GM18867 (cell line): ENCODE data around the gene RSPO4.
A peak's percentile ranks its signal among the peaks of the same experiment; 100 is the strongest.
"Not testable (repeated sequence)": the region's sequence is repeated elsewhere in the genome, so short reads cannot be mapped to it uniquely, and the experiment has no call there.

Experiments
- ATAC-seq: cut with Tn5 transposase; IDR thresholded peaks from one replicate; pipeline ENCODE4 v1.9.1; 2021; ENCODE audit warnings: mild to moderate bottlenecking, moderate library complexity; ENCODE audit not compliant: unreplicated experiment

The RSPO4 gene

DNA sequence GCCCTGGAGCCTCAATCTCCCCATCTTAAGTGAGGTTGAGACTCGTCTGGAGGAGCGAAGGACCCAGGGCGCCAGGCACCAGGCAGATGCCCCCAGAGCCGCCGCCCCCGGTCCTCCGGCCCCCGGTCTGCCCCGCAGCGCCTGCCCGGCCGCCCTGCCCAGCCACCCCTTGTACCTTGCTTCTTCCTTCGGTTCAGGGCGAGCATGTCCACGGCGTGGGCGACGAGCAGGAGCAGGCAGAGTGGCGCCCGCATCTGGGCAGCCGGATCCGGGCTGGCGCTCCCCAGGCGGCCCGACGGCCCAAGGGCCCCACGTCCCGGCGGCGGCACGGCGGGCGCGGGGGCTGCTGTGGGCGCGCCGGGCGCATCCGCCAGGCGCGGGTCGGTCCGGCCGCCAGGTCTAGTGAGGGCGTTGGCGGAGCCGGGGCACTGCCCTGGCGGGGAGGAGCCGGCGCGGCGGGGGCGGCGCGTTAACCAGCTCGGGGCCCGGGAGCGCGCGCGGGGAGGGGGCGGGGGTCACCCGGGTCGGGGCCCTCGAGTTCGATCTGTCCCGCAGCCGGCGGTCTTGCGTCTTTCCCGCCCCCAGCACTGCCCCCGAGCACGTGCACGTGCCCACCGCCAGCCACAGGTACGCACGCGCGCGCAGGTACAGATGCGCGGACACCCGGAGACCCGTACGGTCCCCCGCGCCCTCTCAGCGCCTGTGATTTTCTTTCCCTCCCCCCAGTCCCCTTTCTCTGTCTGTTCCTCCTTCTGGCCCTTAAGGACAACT lies at the start of gene RSPO4:
Gene RSPO4, minus strand, starts transcription at position 401 of the 771 bp plus-strand sequence. Its CDS starts 147 bp downstream, at position 254.
- no peak for ATAC-seq

DNA sequence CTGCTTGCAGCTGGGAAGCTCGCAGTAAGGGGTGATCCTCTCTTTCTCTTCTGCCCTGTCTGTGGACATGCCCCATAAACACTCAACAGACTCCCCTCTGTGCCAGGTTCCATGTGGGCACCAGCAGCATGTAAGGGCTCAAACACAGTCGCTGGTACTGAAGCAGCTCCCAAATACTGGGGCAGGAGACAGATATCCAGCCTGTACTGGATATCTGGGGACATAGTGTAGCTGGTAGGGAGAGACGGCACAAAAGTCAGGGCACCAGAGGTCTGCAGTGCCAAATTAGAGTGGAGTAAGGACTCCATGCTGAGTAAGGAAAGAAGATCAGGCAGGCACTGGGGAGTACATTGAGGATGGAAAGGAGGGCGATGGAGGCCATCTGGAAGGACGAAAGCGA lies 48.3 kb upstream of the RSPO4 start:
- ATAC-seq = no peak

DNA sequence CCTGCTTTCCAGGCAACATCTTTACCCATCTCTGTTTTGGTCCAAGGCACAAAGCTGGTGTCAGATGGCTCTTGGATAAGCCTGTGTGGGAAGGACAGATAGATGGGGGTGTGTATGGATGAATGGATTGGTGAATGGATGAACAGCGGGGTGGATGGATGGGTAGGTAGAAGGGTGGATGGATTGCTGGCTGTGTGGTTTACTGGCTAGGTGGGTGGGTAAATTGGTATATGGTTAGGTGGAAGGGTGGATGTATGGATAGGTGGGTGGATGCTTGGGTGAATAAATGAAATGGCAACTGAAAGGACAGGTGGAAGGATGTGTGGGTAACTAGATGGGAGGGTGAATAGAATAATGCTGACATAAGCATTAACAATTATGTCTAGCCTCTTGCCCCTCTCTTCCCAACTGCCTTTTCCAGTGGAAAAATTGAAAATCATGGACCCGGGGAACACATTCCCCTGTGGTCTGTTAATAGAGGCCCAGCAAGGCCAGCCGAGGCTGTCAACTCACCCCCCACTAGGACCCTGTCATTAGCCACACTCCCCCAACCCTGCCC lies 43.8 kb upstream of the RSPO4 start:
- ATAC-seq = no peak

DNA sequence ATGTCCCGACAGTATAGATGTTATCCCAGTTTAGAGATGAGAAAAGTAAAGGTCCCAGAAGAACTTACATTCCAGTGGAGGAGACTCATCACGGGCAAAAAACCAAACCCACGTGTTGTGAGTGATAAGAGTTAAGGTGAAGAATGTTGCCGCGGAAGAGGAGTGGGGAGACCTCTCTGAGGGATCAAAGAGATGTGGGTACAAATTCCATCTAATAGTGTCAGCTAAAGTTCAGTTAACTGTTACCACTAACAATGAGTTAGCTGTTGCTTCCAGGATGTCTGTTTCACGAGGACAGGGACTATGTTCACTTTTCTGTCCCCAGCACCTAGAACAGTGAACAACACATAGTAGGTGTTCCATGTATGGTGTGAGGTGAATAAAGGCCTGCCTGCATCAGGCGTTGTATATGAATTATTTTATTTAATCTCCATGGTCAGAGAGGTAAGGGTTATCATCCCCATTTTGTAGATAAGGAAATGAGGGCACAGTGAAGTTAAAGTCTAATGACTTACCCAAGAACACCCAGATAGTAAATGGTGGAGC lies 39.8 kb upstream of the RSPO4 start:
- no peak for ATAC-seq

DNA sequence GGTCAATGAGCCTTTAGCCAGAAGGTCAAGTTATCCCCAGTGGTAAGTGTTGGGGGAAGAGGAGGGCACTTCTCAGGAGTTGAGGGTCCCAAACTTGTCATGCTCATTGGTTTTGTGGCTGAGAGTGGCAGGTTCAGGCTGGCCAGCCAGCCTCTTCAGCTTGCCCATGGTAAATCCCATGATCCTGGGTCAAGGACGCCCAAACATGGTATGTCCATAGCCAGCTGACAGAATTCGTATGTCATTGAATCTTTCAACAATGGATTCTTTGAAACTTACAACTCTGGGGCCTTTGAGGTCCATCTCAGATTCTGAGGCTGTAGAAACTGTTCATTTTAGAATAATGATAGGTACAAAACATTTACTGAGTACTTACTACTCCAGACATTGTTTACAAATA lies 36.1 kb upstream of the RSPO4 start:
- no peak for ATAC-seq

DNA sequence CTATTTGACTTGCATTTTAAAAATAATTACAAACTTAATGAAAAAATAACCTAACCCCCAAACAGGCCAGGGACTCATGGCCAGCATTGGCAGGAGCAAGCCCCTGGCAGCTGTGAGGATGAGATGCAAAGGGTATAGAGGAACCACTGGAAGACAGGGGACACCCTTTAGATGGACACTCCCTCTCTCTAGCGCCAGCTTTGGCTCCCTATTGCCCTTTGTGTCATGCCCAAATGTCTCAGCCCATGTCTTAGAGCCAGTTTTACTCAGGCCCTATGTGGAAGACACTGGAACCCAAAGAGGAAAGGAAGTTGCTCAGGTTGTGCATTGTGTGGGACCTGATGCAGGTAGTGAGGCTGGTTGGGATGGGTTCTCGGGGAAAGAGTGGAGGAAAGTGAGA lies 34.9 kb upstream of the RSPO4 start:
- ATAC-seq = no peak

DNA sequence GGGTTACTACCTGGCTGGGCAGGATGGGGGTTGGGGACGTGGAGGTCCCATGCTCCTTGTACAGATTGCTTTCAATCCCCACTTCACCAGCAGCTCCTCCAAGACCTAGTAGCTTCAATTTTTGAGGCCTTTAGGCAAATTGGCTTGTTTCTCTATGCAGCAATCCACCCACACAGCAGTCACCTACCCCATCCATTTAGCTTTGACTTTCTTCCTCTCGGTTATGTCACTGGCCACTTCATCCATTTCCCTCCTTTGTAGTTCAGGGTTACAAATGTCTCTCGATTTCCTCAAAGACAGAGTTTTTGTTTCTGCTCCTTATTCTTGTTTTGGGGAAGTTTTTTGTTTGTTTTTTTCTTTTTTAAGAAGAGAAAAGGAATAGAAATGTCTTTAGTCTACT lies 33.4 kb upstream of the RSPO4 start:
- no peak for ATAC-seq

DNA sequence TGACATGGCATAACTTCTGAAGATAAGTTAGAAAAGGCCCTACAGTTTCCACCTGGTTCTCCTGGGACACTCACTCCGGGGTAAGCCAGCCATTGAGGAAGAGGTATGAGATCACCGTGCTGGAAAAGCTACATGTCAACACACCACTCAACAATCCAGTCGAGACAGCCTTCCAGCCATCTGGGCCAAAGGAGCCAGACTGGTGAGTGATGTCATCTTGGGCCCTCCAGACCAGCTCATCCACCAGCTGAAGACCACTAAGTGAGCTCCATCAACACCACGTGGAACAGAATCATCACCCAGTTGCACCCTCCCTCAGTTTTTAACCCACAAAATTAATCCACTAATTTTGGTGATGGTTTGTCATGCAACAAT lies 32.3 kb upstream of the RSPO4 start:
- no peak for ATAC-seq

DNA sequence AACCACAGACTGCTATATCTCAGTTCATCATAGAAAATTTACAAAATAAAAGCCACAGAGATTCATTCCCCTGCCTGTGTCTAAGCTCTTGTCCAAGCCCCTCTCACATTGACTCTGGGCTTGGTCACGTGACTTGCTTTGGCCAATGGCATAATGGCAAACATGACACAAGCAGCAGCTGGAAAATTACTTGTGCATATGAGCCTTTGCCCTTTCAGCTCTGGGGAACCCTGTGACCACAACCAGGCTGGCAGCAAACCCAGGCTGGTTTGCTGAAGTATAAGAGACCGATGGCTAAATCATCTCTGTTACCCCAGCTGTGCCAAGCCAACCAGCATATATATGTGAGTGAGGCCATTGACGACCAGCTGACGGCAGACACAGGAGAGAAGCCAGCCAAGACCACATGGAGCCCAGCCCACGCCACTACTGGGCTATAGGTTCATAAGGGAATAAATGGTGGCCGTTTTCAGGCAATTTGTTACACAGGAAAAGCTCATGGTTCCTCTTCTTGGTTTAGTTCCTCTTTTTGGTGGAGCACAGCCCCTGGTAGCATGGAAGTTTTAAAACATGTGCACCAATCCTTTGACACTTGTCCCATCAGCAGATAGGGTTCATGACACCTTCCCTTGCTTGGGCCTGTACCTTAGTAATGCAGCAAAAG lies 31.8 kb upstream of the RSPO4 start:
- ATAC-seq = no peak

DNA sequence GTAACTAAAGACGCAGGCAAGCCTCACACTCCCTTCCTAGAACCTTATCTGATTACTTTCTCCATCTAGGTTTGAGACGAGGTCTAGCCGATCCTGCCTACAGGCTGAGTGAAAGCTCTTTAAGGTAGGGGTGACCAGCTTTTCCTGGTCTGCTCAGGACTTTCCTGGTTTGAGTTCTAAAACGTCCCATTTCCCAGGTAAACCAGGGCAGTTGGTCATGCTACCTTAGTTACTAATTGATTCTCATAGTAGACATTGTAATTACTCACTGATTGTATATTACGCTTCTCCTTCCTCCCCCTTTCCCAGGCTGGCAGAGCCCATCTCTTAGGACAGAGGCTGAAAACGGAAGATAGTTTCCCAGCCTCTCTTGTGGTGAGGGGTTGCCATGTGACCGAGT lies 27.9 kb upstream of the RSPO4 start:
- no peak for ATAC-seq

DNA sequence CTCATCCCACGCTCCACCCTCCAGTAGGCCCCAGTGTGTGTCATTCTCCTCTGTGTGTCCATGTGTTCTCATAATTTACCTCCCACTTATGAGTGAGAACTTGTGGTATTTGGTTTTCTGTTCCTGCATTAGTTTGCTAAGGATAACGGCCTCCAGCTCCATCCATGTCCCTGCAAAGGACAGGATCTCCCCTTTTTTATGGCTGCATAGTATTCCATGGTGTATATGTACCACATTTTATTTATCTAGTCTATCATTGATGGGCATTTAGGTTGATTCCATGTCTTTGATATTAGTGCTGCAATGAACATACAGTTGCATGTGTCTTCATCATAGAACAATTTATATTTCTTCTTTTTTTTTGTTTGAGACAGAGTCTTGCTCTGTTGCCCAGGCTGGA lies 24.1 kb upstream of the RSPO4 start:
- not testable (repeated sequence) for ATAC-seq

DNA sequence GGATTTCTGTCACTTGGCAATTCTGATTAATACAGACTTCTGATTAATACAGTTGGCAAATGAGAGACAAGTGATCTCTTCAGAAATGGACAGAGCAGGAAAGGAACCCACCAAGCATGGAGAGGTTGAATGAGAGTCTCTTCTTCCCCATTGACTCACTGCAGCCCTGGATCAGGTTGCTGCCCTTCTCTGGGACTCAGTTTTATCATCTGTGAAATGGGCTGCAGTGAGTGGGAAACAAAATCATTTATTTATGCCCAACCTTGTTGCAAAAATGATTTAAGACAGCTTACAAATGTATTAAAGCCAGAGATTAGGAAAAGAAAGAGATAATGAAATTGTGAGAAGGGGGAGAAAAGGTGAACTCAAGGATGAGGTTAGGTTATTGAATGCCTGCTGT lies 20.8 kb upstream of the RSPO4 start:
- ATAC-seq = no peak

DNA sequence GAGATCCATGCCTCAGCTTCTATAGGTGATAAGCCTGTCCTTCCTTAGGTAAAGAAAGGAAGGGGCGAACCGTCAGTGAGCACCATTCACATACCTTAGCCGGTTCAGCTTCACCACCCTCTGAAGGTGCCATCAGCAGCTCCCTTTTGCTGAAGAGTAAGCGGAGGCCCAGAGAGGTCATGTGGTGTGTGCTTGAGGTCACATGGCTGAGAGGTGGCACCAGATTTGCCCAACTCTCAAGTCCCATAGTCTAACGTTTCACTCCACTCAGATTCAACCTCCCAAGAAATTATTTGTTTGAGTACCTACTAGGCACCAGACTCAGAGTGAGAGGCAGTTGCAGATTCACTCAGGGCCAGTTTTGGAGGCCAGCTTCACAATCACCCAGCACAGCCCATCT lies 18.5 kb upstream of the RSPO4 start:
- no peak for ATAC-seq

DNA sequence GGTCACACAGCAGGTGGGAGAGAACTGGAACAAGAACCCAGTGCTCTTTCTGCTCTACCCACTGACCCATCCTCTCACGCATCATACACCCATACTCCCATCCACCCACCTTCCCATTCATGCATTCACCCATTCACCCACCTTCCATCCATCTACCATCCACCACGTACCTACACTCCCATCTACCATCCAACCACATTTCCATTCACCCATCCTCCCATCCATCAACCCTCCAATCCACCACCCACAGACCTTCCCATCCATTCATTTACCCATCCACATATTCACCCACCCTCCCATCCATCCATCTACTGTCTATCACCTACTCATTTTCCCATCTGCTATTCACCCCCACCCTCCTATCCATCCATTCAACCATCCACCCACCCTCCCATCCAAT lies 17.2 kb upstream of the RSPO4 start:
- no peak for ATAC-seq

DNA sequence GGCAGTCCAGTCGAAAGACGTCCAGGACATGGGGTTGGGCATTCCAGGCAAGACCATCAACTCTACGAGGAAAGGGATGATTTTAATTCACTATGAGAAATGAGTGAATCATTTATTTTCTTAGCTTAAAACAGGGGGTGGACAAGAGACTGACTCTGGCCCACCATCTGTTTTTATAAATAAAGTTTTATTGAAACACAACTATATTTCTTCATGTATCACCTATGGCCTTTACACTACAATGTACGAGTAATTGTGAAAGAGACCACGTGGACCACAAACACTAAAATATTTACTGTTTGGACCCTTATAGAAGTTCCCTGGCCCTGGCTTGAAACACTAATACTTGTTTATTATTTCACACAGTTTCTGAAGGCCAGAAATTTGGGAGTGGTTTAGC lies 15.6 kb upstream of the RSPO4 start:
- no peak for ATAC-seq

DNA sequence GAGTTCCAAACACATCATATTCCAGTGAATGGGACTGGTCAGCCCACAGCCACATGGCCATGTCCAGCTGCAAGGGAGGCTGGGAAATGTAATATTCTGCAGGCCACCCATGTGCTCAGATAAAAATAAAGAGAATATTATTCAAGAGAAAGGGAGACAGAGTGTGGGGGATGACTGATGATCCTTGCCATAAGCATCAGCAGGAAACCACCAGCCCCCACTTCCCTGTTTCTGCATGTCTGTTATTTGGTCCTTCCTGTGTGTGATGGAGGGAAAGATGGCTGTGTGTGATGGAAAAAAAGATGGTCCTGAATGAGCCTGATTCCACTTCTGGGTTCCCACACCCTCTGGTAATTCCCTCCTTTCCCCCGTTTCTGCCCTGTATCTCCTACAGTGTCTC lies 13.1 kb upstream of the RSPO4 start:
- no peak for ATAC-seq

DNA sequence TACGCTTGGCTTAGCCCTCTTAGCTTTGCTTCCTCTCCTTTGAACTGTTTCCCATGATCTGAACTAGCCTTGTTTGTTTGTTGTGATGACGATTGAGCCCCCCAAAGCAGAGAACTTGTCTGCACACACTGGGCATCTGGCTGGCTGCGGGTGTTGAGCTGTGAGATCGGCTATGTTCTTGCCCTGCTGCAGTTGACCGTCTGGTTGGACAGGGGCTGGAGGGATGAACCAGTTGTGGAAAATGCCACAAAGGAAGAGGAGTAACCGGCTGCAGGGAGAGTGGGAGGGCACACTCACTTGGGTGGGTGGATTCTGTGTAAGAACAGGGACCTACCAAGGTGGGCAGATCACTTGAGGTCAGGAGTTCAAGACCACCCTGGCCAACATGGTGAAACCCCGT lies 12.4 kb upstream of the RSPO4 start:
- no peak for ATAC-seq

DNA sequence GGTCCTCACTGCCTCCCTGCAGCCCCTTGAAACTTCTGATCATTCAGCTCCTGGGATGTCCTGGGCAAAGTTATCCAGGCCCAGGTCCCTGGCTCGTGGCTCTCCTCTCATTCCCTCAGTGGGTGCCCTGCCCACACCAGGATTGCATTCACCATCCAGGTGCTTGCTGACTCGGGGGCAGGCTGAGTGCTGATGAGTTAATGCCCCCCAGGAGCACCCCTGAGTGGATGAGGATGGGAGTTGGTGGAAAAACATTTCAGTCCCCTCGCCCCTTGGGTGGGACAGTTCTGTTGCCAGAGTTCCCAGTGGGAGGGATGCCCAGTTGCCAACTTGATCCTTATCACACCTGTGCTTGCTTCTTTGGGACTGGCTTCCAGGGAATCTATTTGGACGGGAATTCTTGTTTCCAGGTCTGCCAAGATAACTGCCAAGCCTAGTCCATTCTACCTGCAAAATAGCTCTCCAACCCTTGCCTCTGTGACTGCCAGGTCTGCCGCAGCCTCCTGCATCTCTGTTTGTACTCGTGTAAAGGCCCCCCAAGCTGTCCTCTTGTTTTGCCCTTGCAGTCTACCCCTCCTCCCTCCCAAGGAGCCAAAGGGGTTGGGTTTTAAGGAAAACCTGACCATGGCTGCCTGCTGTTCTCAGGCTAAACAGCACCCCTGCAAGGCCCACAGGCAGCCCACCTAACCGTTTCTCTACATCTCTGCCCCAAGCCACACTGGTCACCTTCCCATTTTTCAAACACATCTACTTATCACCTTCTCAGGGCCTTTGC lies 11.6 kb upstream of the RSPO4 start:
- ATAC-seq = no peak

DNA sequence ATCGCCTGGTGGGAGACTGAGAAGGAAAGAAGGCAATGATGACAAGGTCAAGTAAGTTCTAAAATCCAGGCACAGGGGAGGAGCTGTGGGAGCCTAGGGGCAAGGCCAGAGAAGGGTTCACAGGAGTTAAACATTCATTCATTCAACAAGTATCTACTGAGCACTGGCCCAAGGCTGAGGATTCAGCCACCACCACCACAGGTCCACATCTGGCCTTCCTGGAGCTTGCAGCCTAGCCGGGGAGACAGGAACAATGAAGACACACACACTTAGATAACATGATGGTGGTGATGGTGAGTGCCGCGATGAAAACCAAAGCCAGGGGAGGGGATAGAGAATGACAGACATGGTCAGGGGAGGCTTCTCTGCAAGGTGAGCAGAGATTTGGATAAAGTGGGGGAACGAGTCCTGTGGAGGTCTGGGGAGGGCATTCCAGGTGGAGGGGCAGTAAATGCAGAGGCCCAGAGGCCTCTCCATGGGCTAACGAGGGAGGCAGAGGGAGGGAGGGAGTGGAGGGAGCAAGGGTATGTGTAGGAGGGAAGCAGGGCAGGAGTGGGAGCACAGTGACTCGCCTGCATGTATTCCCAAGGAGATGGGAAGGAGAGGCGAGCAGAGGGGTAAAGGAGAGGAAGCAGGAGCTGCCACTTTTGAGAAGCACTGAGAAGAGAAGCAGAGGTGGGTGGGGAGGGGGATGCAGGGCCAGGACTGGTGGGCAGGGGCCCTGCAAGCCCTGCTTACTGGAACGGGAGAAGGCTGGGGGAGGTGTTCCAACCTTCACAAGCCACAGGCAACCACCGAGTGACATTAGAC lies 10.5 kb upstream of the RSPO4 start:
- ATAC-seq = no peak

DNA sequence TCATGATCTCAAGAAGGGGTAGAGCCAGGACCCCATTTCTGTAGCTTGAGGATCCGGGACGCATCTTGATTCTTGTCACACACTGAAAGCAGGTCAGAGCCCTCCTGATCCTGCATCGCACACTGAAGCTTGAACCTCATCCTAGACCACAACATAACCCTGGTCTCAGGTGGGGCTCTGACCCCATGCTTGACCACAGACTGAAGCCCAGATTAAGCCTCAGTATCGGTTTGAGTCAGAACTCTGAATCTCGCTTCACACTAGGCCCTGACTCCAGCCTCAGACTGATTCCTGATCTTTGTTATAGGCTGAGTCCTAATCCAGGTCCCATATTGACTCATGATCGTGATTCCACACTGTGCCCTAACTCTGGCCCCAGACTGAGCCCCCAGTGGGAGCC lies 8.5 kb upstream of the RSPO4 start:
- peak; percentile 91 for ATAC-seq
